UCSD-AML1 (cell line): ENCODE results near the gene HOXB6.

Experiments used
- DNase-seq: peaks from one replicate; lab custom pipeline; 2025; ENCODE audit not compliant: unreplicated experiment; lab: John Stamatoyannopoulos, UW

Gene HOXB6

DNA sequence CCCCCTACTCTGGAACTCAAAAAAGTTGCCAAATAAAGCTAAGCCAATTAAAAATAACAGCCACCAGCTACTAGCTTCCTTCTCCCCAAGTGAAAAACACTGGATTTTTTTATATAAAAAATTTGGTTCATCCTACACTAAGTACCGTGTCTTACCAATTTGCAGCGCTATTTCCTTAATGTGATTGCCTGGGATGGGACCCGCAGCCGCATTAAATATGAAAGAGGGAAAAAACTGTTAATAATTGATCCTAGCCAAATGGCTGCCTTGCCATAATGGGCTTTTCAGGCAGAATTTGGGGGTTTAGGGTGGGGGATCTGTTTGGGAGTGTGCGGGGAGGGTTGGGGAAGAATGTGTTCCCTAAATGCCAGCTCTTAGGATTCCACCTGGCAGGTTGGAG lies 19.3 kb upstream of the HOXB6 start:
- no peak for DNase-seq

DNA sequence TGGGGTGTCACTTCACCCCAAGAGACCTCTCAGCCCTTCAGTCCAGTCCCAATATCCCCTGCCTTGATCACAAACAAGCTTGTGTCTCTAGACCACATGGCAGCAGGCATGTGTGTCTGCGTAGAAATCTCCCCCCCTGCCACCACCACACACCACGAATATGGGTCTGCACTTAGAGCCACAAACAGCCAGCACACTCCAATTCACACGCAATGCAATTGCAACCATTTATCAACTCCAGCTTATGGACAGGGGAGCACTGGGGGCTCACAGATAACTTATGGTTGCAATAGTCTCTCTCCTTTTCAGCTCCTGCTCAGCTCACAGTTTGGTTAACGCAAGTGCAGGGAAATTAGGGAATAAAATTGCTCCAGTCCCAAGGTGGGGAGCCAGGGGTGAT lies 18.8 kb upstream of the HOXB6 start:
- DNase-seq: no peak

DNA sequence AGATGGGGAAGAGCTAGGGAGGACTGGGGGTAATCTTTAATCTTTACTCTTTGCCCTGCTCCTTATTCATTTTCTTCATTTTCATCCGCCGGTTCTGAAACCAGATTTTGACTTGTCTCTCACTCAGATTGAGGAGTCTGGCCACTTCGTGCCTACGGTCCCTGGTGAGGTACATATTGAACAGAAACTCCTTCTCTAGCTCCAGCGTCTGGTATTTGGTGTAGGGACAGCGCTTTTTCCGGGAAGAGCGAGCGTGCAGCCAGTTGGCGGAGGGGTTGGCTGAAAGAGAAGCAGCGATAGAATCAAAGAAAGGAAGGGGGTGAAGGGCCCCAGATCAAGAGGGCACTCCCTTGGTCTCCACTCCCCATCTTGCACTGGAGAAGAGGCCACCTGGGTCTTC lies 18.1 kb upstream of the HOXB6 start:
- DNase-seq: no peak

DNA sequence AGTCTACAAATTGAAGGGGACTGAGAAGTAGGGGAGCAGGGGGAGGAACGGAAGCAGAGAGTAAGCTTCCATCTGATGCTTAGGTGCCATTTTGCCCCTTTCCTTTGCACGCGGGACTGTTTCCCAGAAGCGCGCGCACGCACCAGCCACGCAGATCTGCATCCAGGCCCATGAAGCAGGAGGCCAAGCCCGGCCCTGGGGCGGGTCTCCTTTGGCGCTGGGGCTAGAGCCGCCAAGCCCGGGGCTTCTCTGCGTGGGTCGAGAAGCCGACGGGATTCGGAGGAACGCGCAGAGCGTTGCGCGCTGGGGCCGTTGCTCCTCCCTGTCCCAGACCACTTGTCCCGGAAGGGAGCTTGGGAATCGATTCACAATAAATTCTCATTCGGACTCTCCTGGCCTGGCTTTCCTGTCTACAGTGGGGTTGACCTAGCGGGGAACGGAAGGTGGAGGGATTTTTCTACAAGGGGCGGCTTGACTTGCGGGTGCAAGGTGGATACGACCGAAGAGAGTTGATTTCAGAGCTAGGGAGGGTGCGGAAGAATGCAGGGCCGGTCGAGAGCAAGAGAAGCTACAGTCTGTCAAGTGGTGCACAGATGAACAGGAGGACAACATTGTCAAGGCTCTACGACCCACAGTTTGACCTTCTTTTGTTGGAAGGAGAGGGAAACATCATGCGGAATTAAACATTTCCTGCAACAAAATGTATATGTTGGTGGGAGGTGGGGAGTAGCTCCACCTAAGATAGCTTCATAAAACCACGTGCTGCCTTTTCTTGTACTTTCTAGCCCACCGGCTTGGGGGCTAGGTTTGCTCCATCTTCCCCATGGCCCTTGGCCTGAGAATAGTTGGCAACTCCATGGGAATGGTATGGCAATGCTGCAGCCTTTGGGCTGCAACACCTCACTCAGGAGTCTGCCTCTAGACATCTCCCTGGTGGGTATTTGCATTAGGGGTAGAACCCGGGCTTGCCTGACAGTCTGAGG lies 16.9 kb upstream of the HOXB6 start:
- DNase-seq: no peak

DNA sequence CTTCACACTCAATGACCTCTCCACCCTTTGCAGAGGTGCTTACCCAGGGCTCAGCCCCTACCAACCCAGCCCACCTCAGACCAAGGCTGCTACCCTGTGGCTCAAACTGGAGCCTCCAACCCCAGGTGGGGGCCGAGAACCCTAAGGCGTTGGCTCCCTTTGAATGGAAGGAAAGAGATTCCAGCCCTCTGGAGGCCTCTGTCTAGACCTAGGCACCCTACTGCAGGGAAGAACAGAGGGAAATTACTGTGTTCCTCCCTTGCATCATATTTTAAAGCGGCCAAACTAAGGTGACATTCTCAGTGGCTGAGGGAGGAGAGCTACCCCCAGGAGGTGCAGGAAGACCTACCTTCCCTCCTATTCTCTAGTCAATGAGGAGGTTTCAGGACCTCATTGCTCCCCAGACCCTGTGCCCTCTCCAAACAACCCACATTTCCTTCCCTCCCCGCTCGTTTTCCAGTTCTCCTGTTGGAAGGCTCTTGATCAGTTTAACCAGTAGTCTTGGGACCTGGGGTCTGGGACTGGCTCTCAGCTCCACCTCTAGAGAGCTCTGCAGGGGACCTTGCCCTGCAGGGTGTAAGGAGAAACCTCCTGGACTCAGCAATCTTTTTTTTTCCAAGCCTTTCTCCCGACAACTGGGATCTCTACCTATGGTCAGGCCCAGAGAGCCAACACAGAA lies 15.8 kb upstream of the HOXB6 start:
- DNase-seq: no peak

DNA sequence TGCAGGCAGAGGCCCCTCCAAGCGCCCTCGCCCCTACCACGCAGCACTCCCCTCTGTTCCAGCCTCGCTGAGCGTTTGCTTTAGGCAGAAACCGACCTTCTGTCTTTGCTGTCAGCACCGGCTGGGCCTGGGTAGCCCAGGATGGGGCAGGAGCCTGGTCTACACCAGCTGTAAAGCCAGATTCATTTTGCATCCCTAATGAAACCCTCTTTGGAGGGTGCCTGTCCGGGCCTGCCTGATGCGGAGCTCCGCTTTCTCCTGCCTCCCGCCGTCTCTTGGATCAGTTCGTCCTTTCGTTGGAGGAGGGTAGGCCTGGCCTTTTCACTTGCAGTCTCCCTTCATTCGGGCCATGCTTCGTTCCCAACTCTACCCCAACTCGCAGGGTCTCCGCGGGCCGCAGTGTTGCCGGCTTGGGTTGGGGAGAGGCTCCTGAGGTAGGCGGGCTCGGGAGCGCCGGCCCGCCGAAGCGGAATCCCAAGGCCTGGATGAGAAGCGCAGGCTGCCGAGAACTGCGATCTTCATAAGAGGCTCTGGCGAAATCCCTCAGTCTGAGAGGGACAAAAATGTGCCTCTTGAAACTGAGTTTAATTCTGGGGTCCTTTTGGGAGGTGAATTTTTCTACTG lies 15.2 kb upstream of the HOXB6 start:
- no peak for DNase-seq

DNA sequence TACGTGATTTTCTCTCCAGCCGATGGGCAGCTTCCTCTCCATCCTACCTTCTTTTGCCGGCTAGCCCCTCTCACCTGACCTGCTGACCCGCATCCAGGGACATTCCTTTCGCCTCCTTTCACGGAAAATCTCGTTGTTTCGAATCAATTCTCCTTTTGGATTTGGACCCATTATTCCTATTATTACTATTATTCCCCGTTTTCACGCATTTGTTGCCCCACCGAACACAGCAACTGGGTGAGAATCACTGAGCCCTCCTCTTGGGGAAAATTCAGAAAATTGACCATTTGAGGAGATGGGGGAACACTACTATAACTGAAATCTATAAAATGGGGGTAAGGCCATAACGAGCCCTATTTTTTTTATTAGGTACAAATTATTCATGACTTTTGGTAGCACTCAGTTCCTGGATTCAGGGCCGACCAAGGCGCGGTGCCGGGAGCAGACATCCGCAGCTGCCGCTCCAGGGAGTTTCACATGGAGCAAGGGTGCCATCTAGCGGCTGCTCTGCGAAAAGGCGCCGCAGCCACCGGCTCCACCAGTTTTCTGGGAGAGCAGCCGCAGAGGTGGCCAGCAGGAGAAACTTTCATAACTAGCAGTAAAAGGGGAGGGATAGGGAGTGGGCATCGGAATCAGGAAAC lies 13.6 kb upstream of the HOXB6 start:
- DNase-seq: peak; percentile 80

DNA sequence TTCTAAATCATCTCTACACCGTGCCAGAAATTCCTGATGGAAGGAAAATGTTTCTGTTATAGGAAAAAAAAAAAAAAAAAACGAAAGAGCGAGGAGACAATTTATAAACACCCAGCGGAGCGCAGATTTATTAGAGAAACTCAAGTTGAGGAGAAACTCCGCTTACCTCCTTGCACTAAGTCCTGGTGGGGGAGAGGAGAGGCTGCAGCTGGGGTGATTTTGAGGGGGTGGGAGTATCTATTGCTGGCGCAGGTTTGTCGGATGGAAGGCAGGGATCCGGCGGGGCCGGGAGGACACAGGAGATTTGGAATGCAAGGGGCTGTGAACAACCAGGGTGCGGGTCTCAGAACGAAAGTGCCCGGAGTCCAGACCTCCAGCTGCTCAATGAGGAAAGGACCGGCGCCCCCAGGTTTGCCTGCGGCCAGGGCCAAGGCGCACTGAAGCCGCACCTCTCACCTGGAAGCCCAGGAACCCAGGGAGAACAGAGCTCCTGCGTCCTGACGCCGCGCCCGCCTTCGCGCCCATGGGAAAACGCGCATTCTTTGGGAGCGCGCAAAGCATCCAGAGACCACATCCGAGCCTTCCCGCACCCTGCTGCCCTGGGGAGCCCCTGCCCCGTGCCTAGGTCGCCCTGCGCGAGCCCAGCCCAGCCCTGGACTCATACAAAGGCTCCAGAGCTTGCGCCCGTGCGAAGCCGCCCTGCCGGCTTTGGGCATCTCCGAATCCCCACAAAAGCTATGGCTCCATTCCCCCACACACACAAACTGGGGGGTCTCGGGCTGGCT lies 12.9 kb upstream of the HOXB6 start:
- DNase-seq: no peak

DNA sequence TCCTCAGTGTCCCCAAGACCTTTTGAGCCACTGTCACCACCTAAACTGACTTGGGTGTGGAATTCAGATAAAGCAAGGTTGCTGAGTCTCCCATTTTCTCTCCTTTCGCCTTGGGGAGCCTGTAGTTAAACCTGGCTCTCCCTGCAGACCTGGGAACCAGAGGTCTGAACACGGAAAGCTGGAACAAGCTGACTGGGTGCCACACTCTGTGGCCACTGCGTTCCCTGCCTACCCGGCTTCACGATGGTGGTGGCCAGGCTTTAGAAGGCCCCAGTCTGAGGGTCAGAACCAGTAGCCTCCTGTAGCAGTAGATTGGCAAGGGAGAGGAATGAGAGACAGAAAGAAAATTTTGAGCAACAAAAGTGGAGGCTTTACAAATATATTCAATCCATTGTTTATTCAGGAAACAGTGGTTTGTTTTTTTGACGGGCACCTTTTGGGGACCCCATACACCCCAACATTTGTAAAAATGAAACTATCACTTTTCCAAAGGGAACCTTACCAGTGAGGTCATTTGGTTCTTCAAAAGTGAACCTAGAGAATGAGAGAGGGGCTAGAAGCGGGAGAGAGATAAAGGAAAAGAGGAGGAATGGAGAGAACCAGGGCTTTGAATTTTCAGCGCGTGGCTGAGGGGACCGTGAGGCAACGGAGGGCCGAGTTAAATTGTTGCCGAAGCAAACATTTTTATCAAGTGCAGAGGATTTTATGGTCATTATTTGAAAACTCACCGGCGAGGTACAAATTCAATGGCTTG lies 12.1 kb upstream of the HOXB6 start:
- DNase-seq: no peak

DNA sequence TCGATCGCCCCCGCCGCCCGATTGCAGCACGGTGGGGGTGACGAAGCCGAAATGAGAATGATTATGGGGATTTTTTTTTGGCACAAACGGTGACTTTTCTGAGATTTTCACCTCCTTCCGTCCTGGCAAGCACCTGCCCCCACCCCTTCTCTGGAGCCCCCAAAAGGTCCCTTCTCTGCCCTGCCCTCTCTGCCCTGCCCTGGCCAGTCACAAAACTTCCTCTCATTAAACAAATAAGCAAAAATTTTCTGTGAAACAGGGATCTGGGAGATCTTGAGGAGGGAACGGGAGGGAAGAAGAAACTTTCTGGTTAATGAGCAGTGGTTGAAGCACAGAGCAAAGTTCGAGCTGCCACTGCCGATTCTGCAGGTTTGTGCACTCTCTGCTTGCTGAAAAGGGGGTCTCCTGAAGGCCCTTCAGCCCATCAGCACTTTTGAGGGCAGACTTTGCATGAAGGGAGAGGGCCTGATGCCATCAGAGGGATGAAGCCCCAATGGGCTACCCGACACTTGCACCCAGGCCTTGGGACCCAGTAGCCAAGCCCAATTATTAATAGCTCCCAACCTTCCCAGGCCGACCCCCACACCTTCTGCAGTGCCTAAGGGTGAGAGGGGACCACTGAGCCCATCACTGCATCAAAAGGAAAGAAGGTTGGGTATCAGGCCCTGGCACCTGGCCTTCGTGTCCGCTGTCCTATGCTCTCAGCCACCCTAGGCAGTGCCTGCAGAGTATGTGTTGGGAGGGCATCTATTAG lies 11.4 kb upstream of the HOXB6 start:
- no peak for DNase-seq

DNA sequence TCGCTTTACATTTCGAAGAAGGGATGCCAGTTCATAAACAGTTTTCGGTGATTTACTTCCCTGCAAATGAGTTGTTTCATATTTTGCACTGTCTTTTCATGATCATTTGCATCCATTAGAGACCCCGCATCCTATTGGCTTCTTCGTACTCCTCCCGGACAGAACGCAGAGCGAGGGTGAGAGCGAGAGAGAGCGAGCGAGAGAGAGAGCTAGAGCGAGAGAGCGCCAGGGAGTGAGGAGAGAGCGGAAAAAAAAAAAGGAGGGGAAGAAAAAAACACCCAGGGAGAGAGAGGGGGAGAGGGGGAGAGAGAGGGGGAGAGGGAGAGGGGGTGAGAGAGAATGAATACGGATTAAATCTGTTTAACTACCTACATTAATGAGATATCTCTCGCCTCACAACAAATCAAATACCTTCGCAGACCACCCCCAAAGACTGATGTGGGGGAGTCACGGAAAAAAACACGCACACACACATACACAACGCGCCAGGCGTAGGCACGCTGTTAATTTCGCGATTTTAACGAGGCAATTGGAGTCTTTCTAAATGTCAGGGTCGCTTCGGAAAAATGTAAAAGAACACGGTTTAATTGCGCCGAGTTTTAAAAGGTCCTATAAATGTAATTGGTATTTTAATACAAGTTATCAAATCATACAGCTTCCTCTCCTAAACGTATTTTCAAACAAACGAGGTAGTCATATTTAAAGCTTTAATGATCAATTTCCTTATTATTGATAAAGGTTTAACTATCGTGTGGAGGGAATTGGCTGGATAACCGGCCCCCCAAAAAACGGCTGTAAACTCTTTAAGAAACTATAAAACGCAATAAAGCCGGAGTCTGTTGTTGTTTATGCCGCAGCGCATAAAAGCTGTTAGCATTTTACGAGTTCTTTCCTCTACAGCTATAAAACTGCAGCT lies 10.5 kb upstream of the HOXB6 start, which contains the start of gene HOXB8:
Gene HOXB8 (minus strand): TSS at position 246 of the 916 bp plus-strand sequence. CDS start 588 bp downstream, outside the sequence.
- no peak for DNase-seq

DNA sequence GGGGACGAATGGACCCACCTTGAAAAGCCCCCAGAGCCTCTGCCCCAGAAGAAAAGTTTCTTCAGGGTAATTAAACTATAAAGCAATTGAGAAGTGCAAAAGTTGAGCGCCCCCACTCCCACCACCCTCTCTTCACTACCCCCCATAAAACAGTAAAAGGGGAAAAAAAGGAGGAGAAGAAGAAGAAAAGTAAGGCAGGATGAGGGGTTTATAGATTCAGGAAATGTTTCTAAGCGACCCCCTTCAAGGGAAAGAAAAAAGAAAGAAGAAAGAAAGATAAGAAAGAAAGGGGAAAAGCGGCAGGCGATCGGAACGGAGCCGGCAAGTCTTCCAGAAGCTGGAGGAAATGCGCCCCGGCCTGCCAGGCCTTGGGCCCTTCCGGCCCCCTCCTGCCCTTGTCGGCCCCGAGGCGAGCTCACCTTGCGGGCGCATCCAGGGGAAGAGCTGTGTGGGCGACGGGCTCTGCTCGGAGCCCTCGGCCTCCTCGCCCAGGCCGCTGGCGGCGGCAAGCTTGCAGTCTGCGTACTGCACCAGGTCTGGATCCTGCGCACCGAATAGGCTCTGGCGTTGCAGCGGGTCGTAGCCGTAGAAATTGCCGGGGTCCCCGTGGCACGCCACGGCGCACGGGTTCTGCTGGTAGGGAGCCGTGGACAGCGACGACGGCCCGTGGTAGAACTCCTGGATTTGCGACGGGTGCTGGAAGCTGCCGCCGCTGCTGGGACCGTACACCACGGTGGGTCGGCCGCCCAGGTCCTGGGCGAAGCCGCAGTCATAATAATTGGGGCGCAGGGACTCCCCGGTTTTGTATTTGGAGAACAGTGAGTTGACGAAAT lies 9.3 kb upstream of the HOXB6 start:
- DNase-seq: no peak

DNA sequence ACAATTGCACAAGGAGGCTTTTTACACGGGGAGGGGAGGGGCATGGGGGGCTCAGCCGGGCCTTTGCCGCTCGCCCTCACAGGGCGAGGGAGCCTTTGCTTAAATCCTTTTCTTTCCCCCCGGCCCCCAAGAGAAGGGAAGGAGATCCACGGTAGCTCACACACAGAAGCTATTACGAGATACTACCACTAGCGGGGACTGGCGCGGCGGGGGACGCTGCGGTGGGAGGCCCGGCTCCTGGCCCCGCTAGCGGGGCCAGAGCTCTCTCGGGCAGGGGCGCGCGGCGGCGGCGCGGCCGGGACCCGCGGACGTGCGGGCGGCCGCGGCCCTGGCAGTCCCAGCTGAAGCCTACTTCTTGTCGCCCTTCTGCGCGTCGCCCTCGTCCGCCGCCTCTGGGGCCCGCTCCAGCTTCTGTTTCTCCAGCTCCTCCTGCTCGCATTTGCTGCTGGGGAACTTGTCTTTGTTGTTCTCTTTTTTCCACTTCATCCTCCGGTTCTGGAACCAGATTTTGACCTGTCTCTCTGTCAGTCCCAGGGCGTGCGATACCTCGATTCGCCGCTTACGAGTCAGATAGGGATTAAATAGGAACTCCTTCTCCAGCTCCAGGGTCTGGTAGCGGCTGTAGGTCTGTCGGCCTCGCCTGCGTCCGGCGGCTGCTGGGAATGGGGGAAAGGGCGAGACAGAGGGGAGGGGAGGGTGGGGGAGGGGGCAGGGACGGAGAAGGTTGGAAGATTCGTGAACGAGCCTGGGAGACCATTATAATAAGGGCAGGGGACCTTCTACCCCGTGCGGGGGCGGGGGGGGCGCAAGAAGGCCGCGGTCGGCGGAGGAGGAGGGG lies 8.3 kb upstream of the HOXB6 start:
- peak; percentile 25 for DNase-seq

DNA sequence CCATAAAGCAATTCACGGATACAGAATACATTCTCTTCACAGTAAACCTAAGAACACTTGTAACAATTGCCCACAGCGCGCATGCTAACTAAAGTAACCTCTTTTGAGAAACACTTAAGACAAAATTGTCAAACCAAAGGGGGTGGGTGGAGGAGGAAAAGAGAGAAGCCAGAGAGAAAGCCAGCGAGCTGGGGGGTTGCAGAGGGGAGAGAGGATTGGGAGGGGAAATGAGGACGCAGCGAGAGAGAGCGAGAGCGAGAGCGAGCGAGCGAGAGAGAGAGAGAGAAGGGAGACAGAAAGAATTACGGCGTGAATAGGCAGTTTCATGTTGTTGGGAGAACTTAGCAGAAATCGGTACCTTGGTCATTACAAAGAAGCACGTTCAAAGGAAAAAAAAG lies 7.7 kb upstream of the HOXB6 start:
- DNase-seq: no peak

DNA sequence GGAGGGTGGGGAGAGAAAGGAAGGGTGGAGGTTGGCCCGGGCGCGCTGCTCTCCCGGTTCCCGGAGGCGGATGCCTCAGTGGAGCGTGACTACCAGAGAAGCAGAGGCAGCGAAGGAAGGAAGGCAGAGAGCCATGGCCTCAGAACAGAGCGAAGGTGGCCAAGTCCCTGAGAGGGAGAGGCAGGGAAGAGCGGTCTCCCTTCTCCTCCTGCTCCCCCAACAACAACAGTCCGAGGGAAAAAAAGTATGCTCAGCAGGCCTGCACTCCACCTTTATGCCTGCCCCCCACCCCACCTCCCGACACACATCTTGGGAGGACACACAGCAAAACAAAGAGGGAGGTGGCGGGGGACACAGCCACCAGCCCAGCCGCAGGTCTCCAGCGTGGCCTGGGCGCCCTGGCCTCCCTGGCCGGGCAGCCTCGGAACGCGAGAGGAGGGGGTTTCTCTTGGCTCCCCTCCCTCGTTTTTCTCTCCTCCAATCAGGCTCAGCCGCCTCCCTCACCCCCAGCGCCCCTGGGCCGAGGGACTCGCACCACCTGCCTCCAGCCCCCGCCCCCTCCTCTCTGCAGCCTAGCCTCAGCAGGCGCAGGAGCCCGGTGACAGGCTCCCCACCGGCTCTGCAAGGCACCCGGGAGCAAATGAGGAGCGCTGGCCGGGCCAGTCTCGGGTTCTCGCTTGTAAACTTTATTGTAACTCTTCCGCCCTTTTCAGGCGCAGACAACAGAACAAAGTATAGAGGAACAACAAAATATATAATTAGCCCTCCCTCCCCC lies 7.1 kb upstream of the HOXB6 start:
- no peak for DNase-seq
